MCF 10A (cell line): ENCODE results near the gene LIPE. TPM values are rescaled to one million over a fixed set of nuclear protein-coding genes. Genes with fewer than 3 reads are reported as not detected.

Experiments used
- BruUV-seq: library from RNA; stranded (reverse); fragments of 400-500 nt; replicated peaks from 2 replicates; lab custom pipeline; 2021; lab: Mats Ljungman, UMichigan
- CTCF ChIA-PET: fragments of 300-600 bp; sonication (Branson Sonifier 250); formaldehyde crosslinking; extraction: SDS; loops from one replicate; lab custom pipeline; 2021; ENCODE audit warnings: antibody characterized with exemption, inconsistent platforms; lab: Yijun Ruan, JAX
- POLR2A ChIA-PET: fragments of 300-600, 350-650 bp; sonication (Branson Sonifier 250); formaldehyde crosslinking; extraction: SDS; loops from one replicate; lab custom pipeline; 2020; ENCODE audit warnings: antibody characterized with exemption, inconsistent platforms; lab: Yijun Ruan, JAX
- DNase-seq: peaks from one replicate; pipeline ENCODE4 v3.0.0-alpha.2; 2018; ENCODE audit not compliant: unreplicated experiment
- H3K27ac Mint-ChIP-seq: one replicate; pipeline ENCODE4 v1.8.0; 2022; ENCODE audit warnings: mild to moderate bottlenecking, low read depth, mixed read lengths; ENCODE audit not compliant: unreplicated experiment
- H3K27me3 Mint-ChIP-seq: one replicate; pipeline ENCODE4 v1.8.0; 2022; ENCODE audit warnings: mixed read lengths; ENCODE audit not compliant: insufficient read depth, unreplicated experiment
- H3K36me3 Mint-ChIP-seq: one replicate; pipeline ENCODE4 v1.8.0; 2022; ENCODE audit warnings: mild to moderate bottlenecking, moderate library complexity, mixed read lengths; ENCODE audit not compliant: insufficient read depth, unreplicated experiment
- H3K4me1 Mint-ChIP-seq: one replicate; pipeline ENCODE4 v1.8.0; 2022; ENCODE audit warnings: mixed read lengths; ENCODE audit not compliant: insufficient read depth, unreplicated experiment
- H3K4me3 Mint-ChIP-seq: one replicate; pipeline ENCODE4 v1.8.0; 2022; ENCODE audit warnings: mild to moderate bottlenecking, moderate library complexity, mixed read lengths; ENCODE audit not compliant: unreplicated experiment
- H3K9me3 Mint-ChIP-seq: one replicate; pipeline ENCODE4 v1.8.0; 2022; ENCODE audit warnings: mixed read lengths; ENCODE audit not compliant: unreplicated experiment
- CTCF ChIP-seq: fragments of 200-600 bp; IDR thresholded peaks from one replicate; pipeline ENCODE4 v1.8.0; 2022; ENCODE audit warnings: antibody characterized with exemption, mild to moderate bottlenecking; ENCODE audit not compliant: unreplicated experiment
- intact Hi-C: fragments of 100-400 bp; cut with micrococcal nuclease; formaldehyde crosslinking; loops from 2 replicates; pipeline ENCODE4 v1.14.1; 2022
- total RNA-seq: library from RNA; stranded (reverse); gene quantifications from 2 replicates; pipeline ENCODE4 v1.2.3, GENCODE V29; 2022

LIPE gene
- total RNA-seq, 1 experiment from 2014 or later = 11.7 TPM

- TSS peak; percentile 88 for BruUV-seq
Observed at GRCh38 chr19:42396381-42397262, 30.6 kb downstream of the LIPE start.

GRCh38 chr19:42394751-42395150 lies 32.4 kb downstream of the LIPE start:
- intact Hi-C loops = loop anchor here (10.0 kb wide), 1 partner anchor 150 kb away; the partner anchor contains the start of gene GSK3A
- no peak for DNase-seq
- H3K4me3 Mint-ChIP-seq = no peak overlapping the region
- no peak overlapping the region for H3K27ac Mint-ChIP-seq
- H3K4me1 Mint-ChIP-seq = peaks cover 40% of the 10 kb centered on the region
- H3K36me3 Mint-ChIP-seq = peaks cover 10% of the 10 kb centered on the region
- CTCF ChIA-PET = interaction anchor here (0.9 kb wide), 1 partner anchor 286 kb away, joined by 6 read pairs; no protein-coding TSS in a partner anchor
- no peak for TF ChIP-seq CTCF
- H3K9me3 Mint-ChIP-seq = no peaks in the 10 kb centered on the region
- POLR2A ChIA-PET = no interaction called here
- peaks cover 27% of the 10 kb centered on the region for H3K27me3 Mint-ChIP-seq
- no TSS peak for BruUV-seq

More at GRCh38 chr19:42396381-42397262, 30.6 kb downstream of the LIPE start:
- ChIA-PET POLR2A (interaction anchor here (0.6 to 2.3 kb wide), 20 partner anchors 11 to 1776 kb away, joined by 3 to 12 read pairs (median 4); partner anchors contain the start of genes GSK3A, LIPE and ZNF574), CTCF (interaction anchor here (0.6 to 1.4 kb wide), 6 partner anchors 7 to 23 kb away, joined by 3 to 7 read pairs (median 4); no protein-coding TSS in a partner anchor)
- peaks cover 10% of the 10 kb centered on the region for H3K36me3 Mint-ChIP-seq
- intact Hi-C loops = loop anchor here (10.0 kb wide), 1 partner anchor 152 kb away; the partner anchor contains the start of gene GSK3A
- peak; percentile 99 for DNase-seq
- H3K4me3 Mint-ChIP-seq = peak overlapping the region; percentile 83
- H3K27me3 Mint-ChIP-seq = peaks cover 9% of the 10 kb centered on the region
- no peaks in the 10 kb centered on the region for H3K9me3 Mint-ChIP-seq
- H3K4me1 Mint-ChIP-seq = peaks cover 47% of the 10 kb centered on the region
- peak overlapping the region; percentile 99 for H3K27ac Mint-ChIP-seq
- no peak for TF ChIP-seq CTCF

- no peak for TF ChIP-seq CTCF
- no peaks in the 10 kb centered on the region for H3K9me3 Mint-ChIP-seq
- intact Hi-C loops = loop anchor here (10.0 kb wide), 1 partner anchor 147 kb away; the partner anchor contains the start of gene GSK3A
- no peak overlapping the region for H3K4me3 Mint-ChIP-seq
- peaks cover 18% of the 10 kb centered on the region for H3K4me1 Mint-ChIP-seq
- H3K36me3 Mint-ChIP-seq = no peaks in the 10 kb centered on the region
- H3K27ac Mint-ChIP-seq = no peak overlapping the region
- BruUV-seq = no TSS peak
- peaks cover 34% of the 10 kb centered on the region for H3K27me3 Mint-ChIP-seq
- ChIA-PET CTCF (interaction anchor here (2.3 kb wide), 1 partner anchor 9 kb away, joined by 8 read pairs; no protein-coding TSS in a partner anchor), POLR2A (no interaction called here)
- DNase-seq = no peak
Observed at GRCh38 chr19:42392165-42392564, 35.0 kb downstream of the LIPE start.

- CTCF ChIA-PET = no interaction called here
- peaks cover 34% of the 10 kb centered on the region for H3K27me3 Mint-ChIP-seq
Observed at GRCh38 chr19:42389899-42390298, 37.3 kb downstream of the LIPE start, which contains the start of gene CNFN. TSS of gene CNFN (minus strand) at chr19:42390297. CDS start at chr19:42389037, 1,260 bp downstream.

More at GRCh38 chr19:42389899-42390298, 37.3 kb downstream of the LIPE start, which contains the start of gene CNFN:
- H3K4me3 Mint-ChIP-seq = no peak within 1 kb of the TSS
- H3K36me3 Mint-ChIP-seq = no peaks in the 10 kb centered on the region
- no peaks in the 10 kb centered on the region for H3K9me3 Mint-ChIP-seq
- TF ChIP-seq CTCF = no peak
- POLR2A ChIA-PET = no interaction called here
- no peak within 1 kb of the TSS for H3K27ac Mint-ChIP-seq
- DNase-seq = no peak
- intact Hi-C loops = loop anchor here (10.0 kb wide), 1 partner anchor 145 kb away; the partner anchor contains the start of gene GSK3A
- no TSS peak for BruUV-seq
- H3K4me1 Mint-ChIP-seq = peaks cover 11% of the 10 kb centered on the region
